Skin epidermis (tissue), 12 donors: ENCODE measurements around the gene NXN.
"Not testable (repeated sequence)": the region's sequence is repeated elsewhere in the genome, so short reads cannot be mapped to it uniquely, and the experiment has no call there.

Experiments
- H3K27ac ChIP-seq, 21 experiments: fragments of 200-600 bp; sonication (generic) in 11 of 21; one replicate each; pipeline ENCODE4 v1.5.0; 2020; ENCODE audit warnings: mild to moderate bottlenecking in 3 of 21, inconsistent platforms in 2 of 21, moderate library complexity in 2 of 21
- H3K4me3 ChIP-seq, 7 experiments: fragments of 200-600 bp; sonication (generic) in 2 of 7; one replicate each; pipeline ENCODE4 v1.5.0; 2020; ENCODE audit warnings: inconsistent platforms in 2 of 7, mild to moderate bottlenecking in 2 of 7, moderate library complexity in 1 of 7

The NXN gene

GRCh38 chr17:773016-773415, 206.6 kb downstream of the NXN start:
- no peak overlapping the region for H3K4me3 ChIP-seq
- H3K27ac ChIP-seq = no peak overlapping the region

GRCh38 chr17:767076-767475, 212.5 kb downstream of the NXN start:
- H3K4me3 ChIP-seq = no peak overlapping the region
- H3K27ac ChIP-seq = no peak overlapping the region

GRCh38 chr17:760371-760770, 219.2 kb downstream of the NXN start:
- Histone ChIP-seq H3K4me3 (no peak overlapping the region), H3K27ac (no peak overlapping the region)

GRCh38 chr17:759964-760363, 219.6 kb downstream of the NXN start:
- Histone ChIP-seq H3K27ac (no peak overlapping the region), H3K4me3 (no peak overlapping the region)

GRCh38 chr17:756010-756567, 223.5 kb downstream of the NXN start:
- H3K27ac ChIP-seq = peak overlapping the region in 1 of 21 experiments; percentile 31
- not testable (repeated sequence) for H3K4me3 ChIP-seq

- peak overlapping the region in 1 of 21 experiments; percentile 31 for H3K27ac ChIP-seq
These were observed 224.1 kb downstream of the NXN start for GRCh38 chr17:755319-755961.

GRCh38 chr17:753418-753817, 226.2 kb downstream of the NXN start:
- H3K4me3 ChIP-seq = no peak overlapping the region
- H3K27ac ChIP-seq = peak overlapping the region in 2 of 21 experiments; percentile 21 to 26

More at GRCh38 chr17:755319-755961, 224.1 kb downstream of the NXN start:
- H3K4me3 ChIP-seq = not testable (repeated sequence)

GRCh38 chr17:752620-753219, 226.9 kb downstream of the NXN start:
- Histone ChIP-seq H3K27ac (peak overlapping the region; percentile 51 to 95 (median 87)), H3K4me3 (peak overlapping the region; percentile 65 to 95 (median 92))

- Histone ChIP-seq H3K27ac (peak within 1 kb of the TSS; percentile 51 to 95 (median 87)), H3K4me3 (peak within 1 kb of the TSS; percentile 65 to 95 (median 92))
These were observed 227.5 kb downstream of the NXN start, which contains the start of gene GEMIN4 for GRCh38 chr17:752002-752619. Gene GEMIN4, minus strand, starts transcription at chr17:752264. Its CDS starts 122 bp downstream, at chr17:752142.

- Histone ChIP-seq H3K4me3 (peak overlapping the region; percentile 65 to 95 (median 92)), H3K27ac (peak overlapping the region; percentile 14 to 95 (median 87))
These were observed 228.1 kb downstream of the NXN start for GRCh38 chr17:751269-752001.

GRCh38 chr17:750431-751037, 229.0 kb downstream of the NXN start:
- peak overlapping the region in 5 of 21 experiments; percentile 21 to 93 (median 84) for H3K27ac ChIP-seq
- peak overlapping the region in 5 of 7 experiments; percentile 65 to 95 (median 92) for H3K4me3 ChIP-seq

- not testable (repeated sequence) for H3K27ac ChIP-seq
These were observed 230.2 kb downstream of the NXN start for GRCh38 chr17:749359-749758.

More at GRCh38 chr17:749359-749758, 230.2 kb downstream of the NXN start:
- not testable (repeated sequence) for H3K4me3 ChIP-seq
